Gastroesophageal sphincter (tissue), 3 donors: Measurements from ENCODE around the gene MRPL11.

Experiments
- EP300 ChIP-seq: sonication (generic); formaldehyde crosslinking; IDR thresholded peaks from one replicate; pipeline ENCODE4 v1.6.1; 2017; ENCODE audit warnings: antibody characterized with exemption, mild to moderate bottlenecking
- POLR2AphosphoS5 ChIP-seq: sonication (generic); formaldehyde crosslinking; IDR thresholded peaks from one replicate; pipeline ENCODE4 v1.6.1; 2017; ENCODE audit warnings: antibody characterized with exemption
- TF ChIP-seq, protein P1 (sequence below), 4 experiments: fragments of 200-600 bp in 2 of 4; fragments of 450-650 bp in 2 of 4; sonication (generic) in 1 of 4; IDR thresholded peaks; one replicate each; pipeline ENCODE4 v1.5.1; 2017 to 2019; ENCODE audit warnings: antibody characterized with exemption in 4 of 4, mild to moderate bottlenecking in 2 of 4, moderate library complexity in 2 of 4

DNA sequence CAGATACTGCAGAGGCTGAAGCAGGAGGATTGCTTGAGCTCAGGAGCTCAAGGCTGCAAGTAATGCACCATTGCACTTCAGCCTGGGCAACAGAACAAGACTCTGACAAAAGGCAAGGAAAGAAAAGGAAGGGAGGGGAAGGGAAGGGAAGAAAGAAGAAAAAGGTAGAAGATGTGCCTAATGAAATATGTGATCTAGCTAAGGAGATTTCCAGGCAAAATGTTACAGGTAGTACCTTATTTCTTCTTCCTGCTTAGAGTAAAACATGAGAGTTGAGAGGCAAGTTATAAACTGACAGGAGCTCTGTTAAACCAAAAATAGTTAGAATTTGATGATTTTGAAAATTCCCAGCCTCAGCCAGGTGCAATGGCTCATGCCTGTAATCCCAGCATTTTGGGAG lies 23.4 kb upstream of the MRPL11 start:
- TF ChIP-seq POLR2AphosphoS5 (no peak), EP300 (no peak)
- TF ChIP-seq, protein P1, sequence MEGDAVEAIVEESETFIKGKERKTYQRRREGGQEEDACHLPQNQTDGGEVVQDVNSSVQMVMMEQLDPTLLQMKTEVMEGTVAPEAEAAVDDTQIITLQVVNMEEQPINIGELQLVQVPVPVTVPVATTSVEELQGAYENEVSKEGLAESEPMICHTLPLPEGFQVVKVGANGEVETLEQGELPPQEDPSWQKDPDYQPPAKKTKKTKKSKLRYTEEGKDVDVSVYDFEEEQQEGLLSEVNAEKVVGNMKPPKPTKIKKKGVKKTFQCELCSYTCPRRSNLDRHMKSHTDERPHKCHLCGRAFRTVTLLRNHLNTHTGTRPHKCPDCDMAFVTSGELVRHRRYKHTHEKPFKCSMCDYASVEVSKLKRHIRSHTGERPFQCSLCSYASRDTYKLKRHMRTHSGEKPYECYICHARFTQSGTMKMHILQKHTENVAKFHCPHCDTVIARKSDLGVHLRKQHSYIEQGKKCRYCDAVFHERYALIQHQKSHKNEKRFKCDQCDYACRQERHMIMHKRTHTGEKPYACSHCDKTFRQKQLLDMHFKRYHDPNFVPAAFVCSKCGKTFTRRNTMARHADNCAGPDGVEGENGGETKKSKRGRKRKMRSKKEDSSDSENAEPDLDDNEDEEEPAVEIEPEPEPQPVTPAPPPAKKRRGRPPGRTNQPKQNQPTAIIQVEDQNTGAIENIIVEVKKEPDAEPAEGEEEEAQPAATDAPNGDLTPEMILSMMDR (IDR thresholded peaks at IDR 0.05) = no peak
